ENCODE measurements around the gene UHRF2. TPM values are rescaled to one million over a fixed set of nuclear protein-coding genes. Genes with fewer than 3 reads are reported as not detected.

Gene UHRF2
- total and polyA plus RNA-seq, 2 of the 13 experiments (the other 11 are each of a cell fraction or from before 2014, with no cell fraction given): 42.1 to 44.2 TPM

DNA sequence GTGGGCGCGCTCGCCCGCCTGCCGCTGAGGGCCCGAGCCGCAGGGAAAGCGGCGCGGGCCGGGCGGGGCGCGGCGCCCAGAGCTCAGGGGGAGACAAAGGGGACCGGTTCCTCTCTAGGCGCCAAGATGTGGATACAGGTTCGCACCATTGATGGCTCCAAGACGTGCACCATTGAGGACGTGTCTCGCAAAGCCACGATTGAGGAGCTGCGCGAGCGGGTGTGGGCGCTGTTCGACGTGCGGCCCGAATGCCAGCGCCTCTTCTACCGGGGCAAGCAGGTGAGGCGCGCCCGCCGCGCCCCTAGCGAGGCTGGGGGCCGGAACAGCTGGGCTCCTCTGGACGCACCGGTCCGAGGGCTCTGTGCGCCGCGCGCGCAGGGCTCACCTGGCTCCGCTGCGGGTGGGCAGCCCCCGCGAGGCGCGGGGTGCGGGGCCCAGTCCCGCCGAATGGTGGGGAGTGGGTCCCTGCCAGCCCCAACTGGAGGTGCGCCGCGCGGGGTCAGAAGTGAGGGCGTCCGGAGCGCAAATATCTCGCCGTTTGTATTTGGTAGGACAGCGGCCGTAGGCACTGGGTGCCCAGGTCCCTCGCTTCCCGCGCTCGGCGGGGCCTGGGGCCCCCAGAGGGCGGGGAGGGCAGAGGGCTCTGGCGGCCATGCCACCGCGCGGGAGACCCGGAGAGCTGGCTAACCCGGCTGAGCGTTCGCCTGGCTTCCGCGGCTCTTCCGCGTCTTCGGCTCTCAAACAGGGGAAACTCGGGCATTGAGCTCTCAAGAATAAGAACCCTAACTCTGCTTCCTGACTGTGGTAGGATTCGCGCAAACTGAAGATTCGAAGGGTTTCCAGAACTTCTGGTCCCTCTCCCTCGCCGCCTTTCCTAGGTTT, 607 bp downstream of the UHRF2 start (continued):
- TF ChIP-seq, protein P1, sequence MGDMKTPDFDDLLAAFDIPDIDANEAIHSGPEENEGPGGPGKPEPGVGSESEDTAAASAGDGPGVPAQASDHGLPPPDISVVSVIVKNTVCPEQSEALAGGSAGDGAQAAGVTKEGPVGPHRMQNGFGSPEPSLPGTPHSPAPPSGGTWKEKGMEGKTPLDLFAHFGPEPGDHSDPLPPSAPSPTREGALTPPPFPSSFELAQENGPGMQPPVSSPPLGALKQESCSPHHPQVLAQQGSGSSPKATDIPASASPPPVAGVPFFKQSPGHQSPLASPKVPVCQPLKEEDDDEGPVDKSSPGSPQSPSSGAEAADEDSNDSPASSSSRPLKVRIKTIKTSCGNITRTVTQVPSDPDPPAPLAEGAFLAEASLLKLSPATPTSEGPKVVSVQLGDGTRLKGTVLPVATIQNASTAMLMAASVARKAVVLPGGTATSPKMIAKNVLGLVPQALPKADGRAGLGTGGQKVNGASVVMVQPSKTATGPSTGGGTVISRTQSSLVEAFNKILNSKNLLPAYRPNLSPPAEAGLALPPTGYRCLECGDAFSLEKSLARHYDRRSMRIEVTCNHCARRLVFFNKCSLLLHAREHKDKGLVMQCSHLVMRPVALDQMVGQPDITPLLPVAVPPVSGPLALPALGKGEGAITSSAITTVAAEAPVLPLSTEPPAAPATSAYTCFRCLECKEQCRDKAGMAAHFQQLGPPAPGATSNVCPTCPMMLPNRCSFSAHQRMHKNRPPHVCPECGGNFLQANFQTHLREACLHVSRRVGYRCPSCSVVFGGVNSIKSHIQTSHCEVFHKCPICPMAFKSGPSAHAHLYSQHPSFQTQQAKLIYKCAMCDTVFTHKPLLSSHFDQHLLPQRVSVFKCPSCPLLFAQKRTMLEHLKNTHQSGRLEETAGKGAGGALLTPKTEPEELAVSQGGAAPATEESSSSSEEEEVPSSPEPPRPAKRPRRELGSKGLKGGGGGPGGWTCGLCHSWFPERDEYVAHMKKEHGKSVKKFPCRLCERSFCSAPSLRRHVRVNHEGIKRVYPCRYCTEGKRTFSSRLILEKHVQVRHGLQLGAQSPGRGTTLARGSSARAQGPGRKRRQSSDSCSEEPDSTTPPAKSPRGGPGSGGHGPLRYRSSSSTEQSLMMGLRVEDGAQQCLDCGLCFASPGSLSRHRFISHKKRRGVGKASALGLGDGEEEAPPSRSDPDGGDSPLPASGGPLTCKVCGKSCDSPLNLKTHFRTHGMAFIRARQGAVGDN (CRISPR knock-in tag; IDR thresholded peaks at IDR 0.05): peak; percentile 63
- TF ChIP-seq PCBP2 (optimal IDR thresholded peaks at IDR 0.05; ENCODE audit: low read depth, low read length, poor library complexity, severe bottlenecking) (no peak), GATAD1 (CRISPR knock-in tag; IDR thresholded peaks at IDR 0.05) (no peak), YY1 (IDR thresholded peaks at IDR 0.05; ENCODE audit: insufficient read depth, insufficient replicate concordance, low read depth, low read length) (peak; percentile 84), ZSCAN31 (CRISPR knock-in tag; IDR thresholded peaks at IDR 0.05; ENCODE audit: low read depth) (0 out of 2 replicates have a peak, but pooled peaks have one; percentile 19), TMF1 (CRISPR knock-in tag; IDR thresholded peaks at IDR 0.05; ENCODE audit: low read depth) (no peak), ESRRA (CRISPR knock-in tag; IDR thresholded peaks at IDR 0.05; ENCODE audit: low read depth) (0 out of 2 replicates have a peak, but pooled peaks have one; percentile 9), ZNF205 (CRISPR knock-in tag; IDR thresholded peaks at IDR 0.05) (no peak), ARNT2 (CRISPR knock-in tag; IDR thresholded peaks at IDR 0.05; ENCODE audit: low read depth) (0 out of 2 replicates have a peak, but pooled peaks have one; percentile 29), ZNF619 (CRISPR knock-in tag; IDR thresholded peaks at IDR 0.05) (no peak), ZNF44 (CRISPR knock-in tag; IDR thresholded peaks at IDR 0.05) (no peak), HDAC6 (IDR thresholded peaks at IDR 0.05; ENCODE audit: low read depth, low read length) (no peak), ZNF101 (CRISPR knock-in tag; IDR thresholded peaks at IDR 0.05; ENCODE audit: borderline replicate concordance, low read depth) (no peak), ZFY (CRISPR knock-in tag; IDR thresholded peaks at IDR 0.05) (peak; percentile 71), PAX8 (CRISPR knock-in tag; IDR thresholded peaks at IDR 0.05; ENCODE audit: borderline replicate concordance) (no peak), MYC (CRISPR knock-in tag; IDR thresholded peaks at IDR 0.05; ENCODE audit: borderline replicate concordance) (peak; percentile 10; the same call in 1 of the 2 replicates)
- TF ChIP-seq, protein P2, sequence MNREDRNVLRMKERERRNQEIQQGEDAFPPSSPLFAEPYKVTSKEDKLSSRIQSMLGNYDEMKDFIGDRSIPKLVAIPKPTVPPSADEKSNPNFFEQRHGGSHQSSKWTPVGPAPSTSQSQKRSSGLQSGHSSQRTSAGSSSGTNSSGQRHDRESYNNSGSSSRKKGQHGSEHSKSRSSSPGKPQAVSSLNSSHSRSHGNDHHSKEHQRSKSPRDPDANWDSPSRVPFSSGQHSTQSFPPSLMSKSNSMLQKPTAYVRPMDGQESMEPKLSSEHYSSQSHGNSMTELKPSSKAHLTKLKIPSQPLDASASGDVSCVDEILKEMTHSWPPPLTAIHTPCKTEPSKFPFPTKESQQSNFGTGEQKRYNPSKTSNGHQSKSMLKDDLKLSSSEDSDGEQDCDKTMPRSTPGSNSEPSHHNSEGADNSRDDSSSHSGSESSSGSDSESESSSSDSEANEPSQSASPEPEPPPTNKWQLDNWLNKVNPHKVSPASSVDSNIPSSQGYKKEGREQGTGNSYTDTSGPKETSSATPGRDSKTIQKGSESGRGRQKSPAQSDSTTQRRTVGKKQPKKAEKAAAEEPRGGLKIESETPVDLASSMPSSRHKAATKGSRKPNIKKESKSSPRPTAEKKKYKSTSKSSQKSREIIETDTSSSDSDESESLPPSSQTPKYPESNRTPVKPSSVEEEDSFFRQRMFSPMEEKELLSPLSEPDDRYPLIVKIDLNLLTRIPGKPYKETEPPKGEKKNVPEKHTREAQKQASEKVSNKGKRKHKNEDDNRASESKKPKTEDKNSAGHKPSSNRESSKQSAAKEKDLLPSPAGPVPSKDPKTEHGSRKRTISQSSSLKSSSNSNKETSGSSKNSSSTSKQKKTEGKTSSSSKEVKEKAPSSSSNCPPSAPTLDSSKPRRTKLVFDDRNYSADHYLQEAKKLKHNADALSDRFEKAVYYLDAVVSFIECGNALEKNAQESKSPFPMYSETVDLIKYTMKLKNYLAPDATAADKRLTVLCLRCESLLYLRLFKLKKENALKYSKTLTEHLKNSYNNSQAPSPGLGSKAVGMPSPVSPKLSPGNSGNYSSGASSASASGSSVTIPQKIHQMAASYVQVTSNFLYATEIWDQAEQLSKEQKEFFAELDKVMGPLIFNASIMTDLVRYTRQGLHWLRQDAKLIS (CRISPR knock-in tag; IDR thresholded peaks at IDR 0.05): no peak; the same call in 1 of the 2 replicates
- TF ChIP-seq, protein P3, sequence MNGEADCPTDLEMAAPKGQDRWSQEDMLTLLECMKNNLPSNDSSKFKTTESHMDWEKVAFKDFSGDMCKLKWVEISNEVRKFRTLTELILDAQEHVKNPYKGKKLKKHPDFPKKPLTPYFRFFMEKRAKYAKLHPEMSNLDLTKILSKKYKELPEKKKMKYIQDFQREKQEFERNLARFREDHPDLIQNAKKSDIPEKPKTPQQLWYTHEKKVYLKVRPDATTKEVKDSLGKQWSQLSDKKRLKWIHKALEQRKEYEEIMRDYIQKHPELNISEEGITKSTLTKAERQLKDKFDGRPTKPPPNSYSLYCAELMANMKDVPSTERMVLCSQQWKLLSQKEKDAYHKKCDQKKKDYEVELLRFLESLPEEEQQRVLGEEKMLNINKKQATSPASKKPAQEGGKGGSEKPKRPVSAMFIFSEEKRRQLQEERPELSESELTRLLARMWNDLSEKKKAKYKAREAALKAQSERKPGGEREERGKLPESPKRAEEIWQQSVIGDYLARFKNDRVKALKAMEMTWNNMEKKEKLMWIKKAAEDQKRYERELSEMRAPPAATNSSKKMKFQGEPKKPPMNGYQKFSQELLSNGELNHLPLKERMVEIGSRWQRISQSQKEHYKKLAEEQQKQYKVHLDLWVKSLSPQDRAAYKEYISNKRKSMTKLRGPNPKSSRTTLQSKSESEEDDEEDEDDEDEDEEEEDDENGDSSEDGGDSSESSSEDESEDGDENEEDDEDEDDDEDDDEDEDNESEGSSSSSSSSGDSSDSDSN (CRISPR knock-in tag; IDR thresholded peaks at IDR 0.05): peak; percentile 73; the same call in 1 of the 2 replicates
